Measurements from ENCODE around the gene SYVN1. TPM values are rescaled to one million over a fixed set of nuclear protein-coding genes. Genes with fewer than 3 reads are reported as not detected.
A peak's percentile ranks its signal among the peaks of the same experiment; 100 is the strongest.

SYVN1 gene
- total and polyA plus RNA-seq, 4 donors = 19.9 to 210 (median 56.6) TPM

GRCh38 chr11:65116370-65117205, 17.7 kb downstream of the SYVN1 start:
- 16% methylated on average over 68 of the region's 68 CpGs for WGBS

DNA sequence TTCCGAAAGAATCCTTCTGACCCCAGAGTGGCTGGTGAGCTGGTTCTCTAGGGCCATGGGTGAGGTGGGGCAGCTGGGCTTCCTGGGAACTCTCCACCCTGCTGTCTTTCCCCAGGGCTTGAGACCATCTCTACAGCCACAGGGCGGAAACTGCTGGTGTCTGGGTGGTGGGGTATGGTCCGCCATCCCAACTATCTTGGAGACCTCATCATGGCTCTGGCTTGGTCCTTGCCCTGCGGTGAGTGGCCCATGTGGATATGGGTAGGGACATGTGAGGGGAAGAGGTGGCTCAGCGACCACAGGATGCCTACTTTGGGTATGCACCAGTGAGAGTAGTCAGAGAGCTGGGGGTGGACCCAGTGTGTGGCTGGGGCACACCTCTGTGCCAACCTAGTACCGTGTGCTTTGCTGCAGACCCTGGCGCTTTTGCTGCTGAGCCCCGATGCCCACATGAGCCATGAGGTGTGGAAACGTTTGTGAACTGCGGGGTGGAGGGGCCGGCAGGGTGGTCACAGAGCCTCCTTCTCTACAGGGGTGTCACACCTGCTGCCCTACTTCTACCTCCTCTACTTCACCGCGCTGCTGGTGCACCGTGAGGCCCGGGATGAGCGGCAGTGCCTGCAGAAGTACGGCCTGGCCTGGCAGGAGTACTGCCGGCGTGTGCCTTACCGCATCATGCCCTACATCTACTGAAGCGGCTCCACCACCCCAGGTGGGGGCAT, 18.8 kb downstream of the SYVN1 start:
- TF ChIP-seq GABPA (IDR thresholded peaks at IDR 0.05 in 1 of 2, conservative IDR thresholded peaks at IDR 0.05 in 1 of 2) = no peak
- no peak for TF ChIP-seq YY1 (IDR thresholded peaks at IDR 0.05)
- no peak for TF ChIP-seq RXRA (IDR thresholded peaks at IDR 0.05)
- no peak for TF ChIP-seq JUND (IDR thresholded peaks at IDR 0.05)
- no peak for TF ChIP-seq SP1 (IDR thresholded peaks at IDR 0.05)
- TF ChIP-seq NR2F2 (IDR thresholded peaks at IDR 0.05) = no peak
- TF ChIP-seq HNF4A (conservative IDR thresholded peaks at IDR 0.05) = no peak
- no peak for TF ChIP-seq TAF1 (conservative IDR thresholded peaks at IDR 0.05)
- no peak for TF ChIP-seq FOXA1 (IDR thresholded peaks at IDR 0.05)
- TF ChIP-seq EGR1 (IDR thresholded peaks at IDR 0.05; ENCODE audit: low read depth in 2 of 2) = no peak
- TF ChIP-seq REST (IDR thresholded peaks at IDR 0.05) = no peak
- TF ChIP-seq, protein P1, sequence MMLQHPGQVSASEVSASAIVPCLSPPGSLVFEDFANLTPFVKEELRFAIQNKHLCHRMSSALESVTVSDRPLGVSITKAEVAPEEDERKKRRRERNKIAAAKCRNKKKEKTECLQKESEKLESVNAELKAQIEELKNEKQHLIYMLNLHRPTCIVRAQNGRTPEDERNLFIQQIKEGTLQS (IDR thresholded peaks at IDR 0.05) = no peak
- TF ChIP-seq, protein P2, sequence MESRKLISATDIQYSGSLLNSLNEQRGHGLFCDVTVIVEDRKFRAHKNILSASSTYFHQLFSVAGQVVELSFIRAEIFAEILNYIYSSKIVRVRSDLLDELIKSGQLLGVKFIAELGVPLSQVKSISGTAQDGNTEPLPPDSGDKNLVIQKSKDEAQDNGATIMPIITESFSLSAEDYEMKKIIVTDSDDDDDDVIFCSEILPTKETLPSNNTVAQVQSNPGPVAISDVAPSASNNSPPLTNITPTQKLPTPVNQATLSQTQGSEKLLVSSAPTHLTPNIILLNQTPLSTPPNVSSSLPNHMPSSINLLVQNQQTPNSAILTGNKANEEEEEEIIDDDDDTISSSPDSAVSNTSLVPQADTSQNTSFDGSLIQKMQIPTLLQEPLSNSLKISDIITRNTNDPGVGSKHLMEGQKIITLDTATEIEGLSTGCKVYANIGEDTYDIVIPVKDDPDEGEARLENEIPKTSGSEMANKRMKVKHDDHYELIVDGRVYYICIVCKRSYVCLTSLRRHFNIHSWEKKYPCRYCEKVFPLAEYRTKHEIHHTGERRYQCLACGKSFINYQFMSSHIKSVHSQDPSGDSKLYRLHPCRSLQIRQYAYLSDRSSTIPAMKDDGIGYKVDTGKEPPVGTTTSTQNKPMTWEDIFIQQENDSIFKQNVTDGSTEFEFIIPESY (IDR thresholded peaks at IDR 0.05) = no peak
- TF ChIP-seq RAD21 (IDR thresholded peaks at IDR 0.05) = no peak
- DNase-seq (ENCODE audit: low spot score) = no peak
- peaks cover 9 to 17% (median 13%) of the 10 kb centered on the region in 4 donors for H3K36me3 ChIP-seq (ENCODE audit: control insufficient read depth in 4 of 4, insufficient read depth in 3 of 4, low read depth in 1 of 4, low read length in 3 of 4)
- H3K4me1 ChIP-seq (ENCODE audit: control insufficient read depth in 4 of 4, insufficient read depth in 4 of 4, low read length in 3 of 4) = peaks cover 26 to 81% (median 62%) of the 10 kb centered on the region in 4 donors
- H3K27ac ChIP-seq (ENCODE audit: low read depth in 1 of 2, low read length in 2 of 2) = peak overlapping the region; percentile 89 to 90
- WGBS = 95% methylated on average over 21 of the region's 21 CpGs
- H3K27me3 ChIP-seq (ENCODE audit: control insufficient read depth in 4 of 4, insufficient read depth in 4 of 4, low read length in 3 of 4) = no peaks in the 10 kb centered on the region
- H3K4me3 ChIP-seq (ENCODE audit: low read depth in 1 of 3, low read length in 3 of 3) = no peak overlapping the region
- H3K9me3 ChIP-seq (ENCODE audit: control insufficient read depth in 4 of 4, low read length in 3 of 4) = no peaks in the 10 kb centered on the region
- peak overlapping the region in 1 of 2 donors; percentile 82 for H3K9ac ChIP-seq (ENCODE audit: low read depth in 1 of 2, low read length in 2 of 2)

More at GRCh38 chr11:65116370-65117205, 17.7 kb downstream of the SYVN1 start:
- Histone ChIP-seq H3K36me3 (ENCODE audit: control insufficient read depth in 4 of 4, insufficient read depth in 3 of 4, low read depth in 1 of 4, low read length in 3 of 4) (peaks cover 9 to 19% (median 17%) of the 10 kb centered on the region in 4 donors), H3K9ac (ENCODE audit: low read depth in 1 of 2, low read length in 2 of 2) (peak overlapping the region; percentile 47 to 82), H3K4me1 (ENCODE audit: control insufficient read depth in 4 of 4, insufficient read depth in 4 of 4, low read length in 3 of 4) (peaks cover 20 to 81% (median 62%) of the 10 kb centered on the region in 4 donors), H3K27me3 (ENCODE audit: control insufficient read depth in 4 of 4, insufficient read depth in 4 of 4, low read length in 3 of 4) (no peaks in the 10 kb centered on the region), H3K27ac (ENCODE audit: low read depth in 1 of 2, low read length in 2 of 2) (peak overlapping the region; percentile 89 to 90), H3K4me3 (ENCODE audit: low read depth in 1 of 3, low read length in 3 of 3) (peak overlapping the region; percentile 81 to 95 (median 90)), H3K9me3 (ENCODE audit: control insufficient read depth in 4 of 4, low read length in 3 of 4) (no peaks in the 10 kb centered on the region)
- no peak for DNase-seq (ENCODE audit: low spot score)
- TF ChIP-seq SP1 (IDR thresholded peaks at IDR 0.05) (no peak), NR2F2 (IDR thresholded peaks at IDR 0.05) (no peak), CTCF (IDR thresholded peaks at IDR 0.05; ENCODE audit: low read depth, low read length, missing input control) (no peak)

Data from liver (tissue), 9 donors.